ENCODE results near the gene ATAD3A. TPM values are rescaled to one million over a fixed set of nuclear protein-coding genes. Genes with fewer than 3 reads are reported as not detected.

Gene ATAD3A
- total and polyA plus RNA-seq, 2 of the 4 experiments (the other 2 are of a cell fraction) = 27.2 to 34.0 TPM

DNA sequence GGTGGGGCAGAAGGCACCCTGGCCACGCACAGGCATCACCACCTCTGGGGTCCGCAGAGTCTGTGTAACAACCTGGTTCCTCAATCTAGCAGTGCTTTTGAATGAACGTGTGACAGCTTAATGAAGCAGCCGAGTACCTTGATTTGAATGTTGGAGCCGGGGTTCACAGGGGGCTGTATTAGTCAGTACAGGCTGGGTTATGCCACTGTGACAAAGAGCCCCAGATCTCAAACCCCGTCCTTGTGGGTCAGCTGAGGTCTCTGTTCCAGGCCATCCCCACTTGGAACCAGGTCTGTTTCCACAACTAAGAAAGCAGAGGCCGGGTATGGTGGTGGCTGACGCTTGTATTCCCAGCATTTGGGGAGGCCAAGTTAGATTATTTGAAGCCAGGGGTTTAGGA, 18.0 kb downstream of the ATAD3A start:
- no CpG with 5 or more reads among the region's 8 CpGs for WGBS, 2 experiments (ENCODE audit: extremely low coverage in 2 of 2, insufficient read length in 1 of 2)
- H3K56ac ChIP-seq (ENCODE audit: extremely low read depth, insufficient read depth, low read length) = no peak overlapping the region
- no peaks in the 10 kb centered on the region for H3K4me1 ChIP-seq (ENCODE audit: control insufficient read depth, insufficient read depth, low read length)
- peaks cover 3% of the 10 kb centered on the region; the same call in 1 of the 2 replicates for H4K20me1 ChIP-seq (ENCODE audit: insufficient read depth, low read length)
- no peak overlapping the region for H2BK120ac ChIP-seq (ENCODE audit: low read depth, low read length)
- H2BK15ac ChIP-seq (ENCODE audit: low read depth, low read length) = no peak overlapping the region
- H3K27ac ChIP-seq (ENCODE audit: insufficient read depth, low read length) = no peak overlapping the region
- H3K14ac ChIP-seq (replicated peaks; ENCODE audit: low read depth, low read length) = no peak overlapping the region
- peaks cover 6% of the 10 kb centered on the region for H3K9me3 ChIP-seq (ENCODE audit: control insufficient read depth, insufficient read depth, low read length)
- H3K9ac ChIP-seq (ENCODE audit: low read depth, low read length) = no peak overlapping the region
- no peak overlapping the region for H2BK5ac ChIP-seq (ENCODE audit: low read depth, low read length, poor library complexity, severe bottlenecking)
- no peak for TF ChIP-seq RFX5 (IDR thresholded peaks at IDR 0.05; ENCODE audit: low read depth, low read length)
- no peak for TF ChIP-seq SMC3 (IDR thresholded peaks at IDR 0.05; ENCODE audit: low read depth, low read length)
- no peak for TF ChIP-seq CEBPB (IDR thresholded peaks at IDR 0.05; ENCODE audit: low read depth, low read length)
- no peak for TF ChIP-seq RCOR1 (IDR thresholded peaks at IDR 0.05; ENCODE audit: insufficient replicate concordance, low read length)
- TF ChIP-seq RAD21 (IDR thresholded peaks at IDR 0.05; ENCODE audit: low read length) = no peak
- no peak for TF ChIP-seq FOS (IDR thresholded peaks at IDR 0.05; ENCODE audit: low read depth, low read length)
- TF ChIP-seq, protein P1, sequence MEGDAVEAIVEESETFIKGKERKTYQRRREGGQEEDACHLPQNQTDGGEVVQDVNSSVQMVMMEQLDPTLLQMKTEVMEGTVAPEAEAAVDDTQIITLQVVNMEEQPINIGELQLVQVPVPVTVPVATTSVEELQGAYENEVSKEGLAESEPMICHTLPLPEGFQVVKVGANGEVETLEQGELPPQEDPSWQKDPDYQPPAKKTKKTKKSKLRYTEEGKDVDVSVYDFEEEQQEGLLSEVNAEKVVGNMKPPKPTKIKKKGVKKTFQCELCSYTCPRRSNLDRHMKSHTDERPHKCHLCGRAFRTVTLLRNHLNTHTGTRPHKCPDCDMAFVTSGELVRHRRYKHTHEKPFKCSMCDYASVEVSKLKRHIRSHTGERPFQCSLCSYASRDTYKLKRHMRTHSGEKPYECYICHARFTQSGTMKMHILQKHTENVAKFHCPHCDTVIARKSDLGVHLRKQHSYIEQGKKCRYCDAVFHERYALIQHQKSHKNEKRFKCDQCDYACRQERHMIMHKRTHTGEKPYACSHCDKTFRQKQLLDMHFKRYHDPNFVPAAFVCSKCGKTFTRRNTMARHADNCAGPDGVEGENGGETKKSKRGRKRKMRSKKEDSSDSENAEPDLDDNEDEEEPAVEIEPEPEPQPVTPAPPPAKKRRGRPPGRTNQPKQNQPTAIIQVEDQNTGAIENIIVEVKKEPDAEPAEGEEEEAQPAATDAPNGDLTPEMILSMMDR (conservative IDR thresholded peaks at IDR 0.05; ENCODE audit: low read depth, low read length) = no peak
- TF ChIP-seq, protein P2, sequence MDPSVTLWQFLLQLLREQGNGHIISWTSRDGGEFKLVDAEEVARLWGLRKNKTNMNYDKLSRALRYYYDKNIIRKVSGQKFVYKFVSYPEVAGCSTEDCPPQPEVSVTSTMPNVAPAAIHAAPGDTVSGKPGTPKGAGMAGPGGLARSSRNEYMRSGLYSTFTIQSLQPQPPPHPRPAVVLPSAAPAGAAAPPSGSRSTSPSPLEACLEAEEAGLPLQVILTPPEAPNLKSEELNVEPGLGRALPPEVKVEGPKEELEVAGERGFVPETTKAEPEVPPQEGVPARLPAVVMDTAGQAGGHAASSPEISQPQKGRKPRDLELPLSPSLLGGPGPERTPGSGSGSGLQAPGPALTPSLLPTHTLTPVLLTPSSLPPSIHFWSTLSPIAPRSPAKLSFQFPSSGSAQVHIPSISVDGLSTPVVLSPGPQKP (IDR thresholded peaks at IDR 0.05; ENCODE audit: borderline replicate concordance, low read depth, low read length) = no peak
- TF ChIP-seq MAFK (IDR thresholded peaks at IDR 0.05; ENCODE audit: low read depth, low read length) = no peak
- TF ChIP-seq NFE2L2 (IDR thresholded peaks at IDR 0.05; ENCODE audit: low read depth, low read length) = no peak
- no peak for TF ChIP-seq MXI1 (IDR thresholded peaks at IDR 0.05; ENCODE audit: borderline replicate concordance, low read depth, low read length)
- TF ChIP-seq MAZ (IDR thresholded peaks at IDR 0.05; ENCODE audit: borderline replicate concordance, low read depth, low read length) = no peak
- TF ChIP-seq BHLHE40 (IDR thresholded peaks at IDR 0.05; ENCODE audit: low read depth, low read length) = no peak
- no peak for TF ChIP-seq POLR2A (IDR thresholded peaks at IDR 0.05; ENCODE audit: low read depth, low read length)
- no peak for TF ChIP-seq CHD1 (IDR thresholded peaks at IDR 0.05; ENCODE audit: low read depth, low read length)
- TF ChIP-seq, protein P3, sequence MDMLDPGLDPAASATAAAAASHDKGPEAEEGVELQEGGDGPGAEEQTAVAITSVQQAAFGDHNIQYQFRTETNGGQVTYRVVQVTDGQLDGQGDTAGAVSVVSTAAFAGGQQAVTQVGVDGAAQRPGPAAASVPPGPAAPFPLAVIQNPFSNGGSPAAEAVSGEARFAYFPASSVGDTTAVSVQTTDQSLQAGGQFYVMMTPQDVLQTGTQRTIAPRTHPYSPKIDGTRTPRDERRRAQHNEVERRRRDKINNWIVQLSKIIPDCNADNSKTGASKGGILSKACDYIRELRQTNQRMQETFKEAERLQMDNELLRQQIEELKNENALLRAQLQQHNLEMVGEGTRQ (IDR thresholded peaks at IDR 0.05; ENCODE audit: low read depth, low read length) = no peak
- DNase-seq (no peak), ATAC-seq (ENCODE audit: low read depth) (no peak)
- H3K4me2 ChIP-seq (ENCODE audit: low read depth, low read length) = no peak overlapping the region
- dilution Hi-C loops (cut with HindIII; ENCODE audit: low sequenced_read_pairs, unreplicated experiment) (no loop called here), in situ Hi-C loops (cut with MboI; ENCODE audit: low sequenced_read_pairs) (no loop called here), intact Hi-C loops (cut with micrococcal nuclease) (no loop called here)
- ChIA-PET POLR2A (ENCODE audit: unreplicated experiment) (no interaction called here), CTCF (no interaction called here)
- H3K23ac ChIP-seq (ENCODE audit: low read depth, low read length) = no peak overlapping the region
- H3K9me1 ChIP-seq (ENCODE audit: insufficient read depth, low read length) = no peaks in the 10 kb centered on the region
- peaks cover 38% of the 10 kb centered on the region for H3K36me3 ChIP-seq (ENCODE audit: control insufficient read depth, insufficient read depth, low read length)
- H2AK5ac ChIP-seq (ENCODE audit: low read depth, low read length) = no peak overlapping the region
- no peak overlapping the region for H3K4ac ChIP-seq (ENCODE audit: low read depth, low read length)
- peaks cover 0 to 6% of the 10 kb centered on the region in 2 experiments; a peak in 2 of 4 replicates for H3K79me1 ChIP-seq (ENCODE audit: low read depth in 1 of 2, low read length in 2 of 2)
- no peaks in the 10 kb centered on the region for H3K27me3 ChIP-seq (ENCODE audit: control insufficient read depth, insufficient read depth, low read length)
- no peak overlapping the region for H4K5ac ChIP-seq (ENCODE audit: low read depth, low read length)
- H4K91ac ChIP-seq (ENCODE audit: insufficient read depth, low read depth, low read length) = no peak overlapping the region
- no TSS peak for BruUV-seq (replicated peaks)
- H2BK20ac ChIP-seq (ENCODE audit: low read depth, low read length) = no peak overlapping the region
- no peak overlapping the region for H4K8ac ChIP-seq (ENCODE audit: low read depth in 2 of 2, low read length in 2 of 2)
- H3K4me3 ChIP-seq (ENCODE audit: insufficient read depth, low read depth, low read length) = no peak overlapping the region
- no peak overlapping the region for H2AFZ ChIP-seq (replicated peaks; ENCODE audit: low read length, poor library complexity)
- H2AK9ac ChIP-seq (replicated peaks; ENCODE audit: low read depth, low read length, poor library complexity) = no peak overlapping the region
- H3K18ac ChIP-seq (ENCODE audit: low read depth, low read length) = no peak overlapping the region

All from IMR-90 (cell line).